Measurements from ENCODE around the gene HOXA4. TPM values are rescaled to one million over a fixed set of nuclear protein-coding genes. Genes with fewer than 3 reads are reported as not detected.

HOXA4 gene
- total and polyA plus RNA-seq, 2 of the 8 experiments (the other 6 are each of a cell fraction or from before 2014, with no cell fraction given): not detected

GRCh38 chr7:27112361-27112760 is 18.2 kb downstream of the HOXA4 start:
- Histone ChIP-seq H2BK12ac (ENCODE audit: low read depth, low read length) (no peak overlapping the region), H3K27me3 (replicated peaks in 1 of 4; ENCODE audit: control insufficient read depth in 3 of 4, extremely low read depth in 1 of 4, insufficient read depth in 3 of 4, low read length in 3 of 4) (peaks cover 96 to 99% (median 97%) of the 10 kb centered on the region in 4 experiments), H3K36me3 (ENCODE audit: control insufficient read depth in 2 of 4, insufficient read depth in 4 of 4, low read length in 3 of 4) (peaks cover 0 to 3% (median 0%) of the 10 kb centered on the region in 4 experiments; a peak in 2 of 8 replicates), H2BK15ac (ENCODE audit: low read length) (no peak overlapping the region), H3K56ac (replicated peaks; ENCODE audit: insufficient read length, low read depth, low read length) (no peak overlapping the region), H2AK5ac (ENCODE audit: low read depth, low read length) (no peak overlapping the region), H4K5ac (ENCODE audit: insufficient read length, low read depth, low read length) (no peak overlapping the region), H3K79me1 (ENCODE audit: low read depth, low read length) (no peaks in the 10 kb centered on the region), H3K14ac (ENCODE audit: insufficient read length) (no peak overlapping the region), H3K4me2 (ENCODE audit: insufficient read depth in 1 of 2, low read depth in 2 of 2, low read length in 2 of 2) (no peak overlapping the region; a peak in 1 of 4 replicates), H3K9me3 (ENCODE audit: insufficient read depth in 2 of 2, low read depth in 1 of 2, low read length in 1 of 2) (no peaks in the 10 kb centered on the region), H3K18ac (ENCODE audit: extremely low read depth, low read length) (no peak overlapping the region), H3K23ac (ENCODE audit: insufficient read length) (no peak overlapping the region), H4K20me1 (replicated peaks in 1 of 2; ENCODE audit: control insufficient read depth in 1 of 2, insufficient read depth in 2 of 2, low read length in 2 of 2) (peaks cover 27 to 40% of the 10 kb centered on the region in 2 experiments), H2BK5ac (ENCODE audit: low read depth, low read length) (no peak overlapping the region), H3K27ac (ENCODE audit: low read depth, low read length) (no peak overlapping the region), H3K4me1 (replicated peaks in 1 of 4; ENCODE audit: control insufficient read depth in 3 of 4, insufficient read depth in 4 of 4, low read length in 3 of 4) (peaks cover 0 to 15% (median 3%) of the 10 kb centered on the region in 4 experiments; a peak in 5 of 7 replicates), H4K8ac (ENCODE audit: extremely low read depth, insufficient read depth, low read length) (no peak overlapping the region), H2BK120ac (replicated peaks; ENCODE audit: low read depth, low read length) (no peak overlapping the region), H4K91ac (replicated peaks; ENCODE audit: insufficient read length, low read length) (no peak overlapping the region), H3K79me2 (ENCODE audit: control insufficient read depth in 1 of 2, insufficient read depth in 2 of 2, low read length in 2 of 2) (no peaks in the 10 kb centered on the region), H3K9ac (replicated peaks in 1 of 4; ENCODE audit: extremely low read depth in 1 of 4, low read depth in 3 of 4, low read length in 3 of 4) (no peak overlapping the region), H3K23me2 (ENCODE audit: low read depth, low read length) (no peaks in the 10 kb centered on the region), H2BK20ac (ENCODE audit: low read length) (no peak overlapping the region), H3K4ac (replicated peaks; ENCODE audit: insufficient read length, low read depth, low read length) (no peak overlapping the region), H3K4me3 (ENCODE audit: extremely low read depth in 1 of 4, insufficient read depth in 2 of 4, low read depth in 3 of 4, low read length in 4 of 4) (no peak overlapping the region), H2AFZ (ENCODE audit: low read length) (no peak overlapping the region)
- 32% methylated on average over 4 of the region's 4 CpGs; no CpG with 5 or more reads in 1 of the 2 experiments for WGBS, 2 experiments (ENCODE audit: extremely low coverage in 1 of 2, insufficient coverage in 1 of 2, insufficient read length in 1 of 2, insufficient replicate concordance in 2 of 2, low coverage in 1 of 2, low lambda C conversion rate in 2 of 2, missing lambda C conversion rate in 1 of 2)
- FAIRE-seq (no peak), DNase-seq (ENCODE audit: low read depth in 1 of 2, low spot score in 2 of 2) (no peak)
- ChIA-PET POLR2A (ENCODE audit: partially characterized antibody) (no interaction called here), CTCF (ENCODE audit: partially characterized antibody) (no interaction called here)
- TF ChIP-seq CBX8 (IDR thresholded peaks at IDR 0.05; ENCODE audit: borderline replicate concordance, low read depth, low read length) (peak; percentile 26; the same call in 1 of the 2 replicates), RXRA (IDR thresholded peaks at IDR 0.05; ENCODE audit: insufficient read depth, low read depth, low read length) (no peak), EP300 (IDR thresholded peaks at IDR 0.05; ENCODE audit: borderline replicate concordance in 1 of 2, low read depth in 2 of 2, low read length in 2 of 2) (no peak)
